Measurements from ENCODE around the gene ANKMY2. TPM values are rescaled to one million over a fixed set of nuclear protein-coding genes. Genes with fewer than 3 reads are reported as not detected.
"Not testable (repeated sequence)": the region's sequence is repeated elsewhere in the genome, so short reads cannot be mapped to it uniquely, and the experiment has no call there.

ANKMY2 gene
- total and polyA plus RNA-seq, 3 donors from 2014 or later: 13.4 to 17.5 (median 17.0) TPM

GRCh38 chr7:16688249-16688648 lies 42.7 kb upstream of the ANKMY2 start:
- TF ChIP-seq CTCF (IDR thresholded peaks at IDR 0.05) (no peak), POLR2A (IDR thresholded peaks at IDR 0.05) (no peak)
- no peaks in the 10 kb centered on the region for H3K27me3 ChIP-seq
- intact Hi-C loops (cut with DNase I; ENCODE audit: low total_unique reads): no loop called here
- no peak overlapping the region for H3K4me3 ChIP-seq
- H3K4me1 ChIP-seq: no peaks in the 10 kb centered on the region
- H3K27ac ChIP-seq: no peak overlapping the region
- no peaks in the 10 kb centered on the region for H3K9me3 ChIP-seq
- H3K36me3 ChIP-seq (ENCODE audit: low read depth, missing control alignments): no peaks in the 10 kb centered on the region
- no peak for DNase-seq
- 96 to 98% methylated on average over 2 of the region's 2 CpGs for WGBS, 2 donors

GRCh38 chr7:16685535-16685934 lies 40.0 kb upstream of the ANKMY2 start:
- TF ChIP-seq POLR2A (IDR thresholded peaks at IDR 0.05) (no peak), CTCF (IDR thresholded peaks at IDR 0.05) (no peak)
- Histone ChIP-seq H3K27ac (no peak overlapping the region), H3K36me3 (ENCODE audit: low read depth, missing control alignments) (no peaks in the 10 kb centered on the region), H3K27me3 (no peaks in the 10 kb centered on the region), H3K9me3 (no peaks in the 10 kb centered on the region), H3K4me1 (no peaks in the 10 kb centered on the region), H3K4me3 (no peak overlapping the region)
- 88 to 94% methylated on average over 2 of the region's 2 CpGs for WGBS, 2 donors
- intact Hi-C loops (cut with DNase I; ENCODE audit: low total_unique reads): no loop called here
- no peak for DNase-seq

GRCh38 chr7:16684935-16685334 lies 39.4 kb upstream of the ANKMY2 start:
- TF ChIP-seq POLR2A (IDR thresholded peaks at IDR 0.05) (no peak), CTCF (IDR thresholded peaks at IDR 0.05) (no peak)
- WGBS, 2 donors: 71 to 86% methylated on average over 2 of the region's 2 CpGs
- no peak for DNase-seq
- Histone ChIP-seq H3K27me3 (no peaks in the 10 kb centered on the region), H3K27ac (no peak overlapping the region), H3K9me3 (no peaks in the 10 kb centered on the region), H3K4me3 (no peak overlapping the region), H3K36me3 (ENCODE audit: low read depth, missing control alignments) (no peaks in the 10 kb centered on the region), H3K4me1 (no peaks in the 10 kb centered on the region)
- intact Hi-C loops (cut with DNase I; ENCODE audit: low total_unique reads): no loop called here

- DNase-seq; H3K27me3 ChIP-seq; H3K4me3 ChIP-seq; H3K9me3 ChIP-seq; H3K36me3 ChIP-seq (ENCODE audit: low read depth, missing control alignments); intact Hi-C loops (cut with DNase I; ENCODE audit: low total_unique reads); H3K4me1 ChIP-seq; H3K27ac ChIP-seq: not testable (repeated sequence)
- WGBS, 2 donors: 89% methylated on average over 14 of the region's 14 CpGs
These were observed 33.4 kb upstream of the ANKMY2 start for GRCh38 chr7:16678645-16679566.

- 91 to 96% methylated on average over 12 of the region's 12 CpGs for WGBS, 2 donors
These were observed 32.5 kb upstream of the ANKMY2 start for GRCh38 chr7:16677978-16678494.

More at GRCh38 chr7:16677978-16678494, 32.5 kb upstream of the ANKMY2 start:
- H3K27ac ChIP-seq: no peak overlapping the region
- H3K4me1 ChIP-seq: no peaks in the 10 kb centered on the region
- H3K36me3 ChIP-seq (ENCODE audit: low read depth, missing control alignments): no peaks in the 10 kb centered on the region
- no peak overlapping the region for H3K4me3 ChIP-seq
- intact Hi-C loops (cut with DNase I; ENCODE audit: low total_unique reads): no loop called here
- no peaks in the 10 kb centered on the region for H3K9me3 ChIP-seq
- no peaks in the 10 kb centered on the region for H3K27me3 ChIP-seq
- TF ChIP-seq CTCF (IDR thresholded peaks at IDR 0.05): no peak
- TF ChIP-seq POLR2A (IDR thresholded peaks at IDR 0.05): no peak
- DNase-seq: no peak
